GM10248 (cell line): ENCODE data around the gene RREB1.

ENCODE experiments used
- CTCF ChIA-PET: fragments of 300-600 bp; sonication (Branson Sonifier 250); formaldehyde crosslinking; extraction: SDS; loops from one replicate; lab custom pipeline; 2021; ENCODE audit warnings: antibody characterized with exemption; lab: Yijun Ruan, JAX
- POLR2A ChIA-PET: fragments of 350-650 bp; sonication (Branson Sonifier 250); formaldehyde crosslinking; extraction: SDS; loops from one replicate; lab custom pipeline; 2020; ENCODE audit warnings: antibody characterized with exemption; lab: Yijun Ruan, JAX
- DNase-seq: peaks from one replicate; pipeline ENCODE4 v3.0.0; 2012; ENCODE audit errors: extremely low spot score
- CTCF ChIP-seq: IDR thresholded peaks from 2 replicates; pipeline ENCODE4 v1.5.1; 2012; ENCODE audit warnings: mild to moderate bottlenecking, low read depth; ENCODE audit errors: extremely low read depth, missing control alignments, control extremely low read depth

Gene RREB1

GRCh38 chr6:7175462-7175861 is 67.7 kb downstream of the RREB1 start:
- CTCF ChIA-PET = interaction anchor here (1.0 kb wide), 2 partner anchors 21 to 389 kb away, joined by 3 read pairs; no protein-coding TSS in a partner anchor

GRCh38 chr6:7176208-7176607 is 68.4 kb downstream of the RREB1 start:
- CTCF ChIA-PET = interaction anchor here (0.9 to 1.3 kb wide), 4 partner anchors 7 to 389 kb away, joined by 3 to 4 read pairs (median 3); no protein-coding TSS in a partner anchor
- no peak for TF ChIP-seq CTCF
- DNase-seq = no peak
- POLR2A ChIA-PET = no interaction called here

More at GRCh38 chr6:7175462-7175861, 67.7 kb downstream of the RREB1 start:
- no peak for TF ChIP-seq CTCF
- POLR2A ChIA-PET = no interaction called here
- DNase-seq = no peak

- ChIA-PET POLR2A (no interaction called here), CTCF (interaction anchor here (1.1 to 1.7 kb wide), 3 partner anchors 9 to 11 kb away, joined by 3 to 7 read pairs (median 4); no protein-coding TSS in a partner anchor)
- TF ChIP-seq CTCF = no peak
Measured at GRCh38 chr6:7178280-7178679, 70.5 kb downstream of the RREB1 start.

GRCh38 chr6:7180751-7181150 is 73.0 kb downstream of the RREB1 start:
- ChIA-PET CTCF (interaction anchor here (0.9 to 2.7 kb wide), 5 partner anchors 12 to 61 kb away, joined by 3 to 8 read pairs (median 4); no protein-coding TSS in a partner anchor), POLR2A (no interaction called here)
- no peak for DNase-seq
- TF ChIP-seq CTCF = no peak

More at GRCh38 chr6:7178280-7178679, 70.5 kb downstream of the RREB1 start:
- DNase-seq = no peak

GRCh38 chr6:7183707-7184106 is 75.9 kb downstream of the RREB1 start:
- ChIA-PET CTCF (interaction anchor here (1.0 to 1.1 kb wide), 3 partner anchors 11 to 14 kb away, joined by 3 to 4 read pairs (median 3); no protein-coding TSS in a partner anchor), POLR2A (no interaction called here)
- DNase-seq = no peak
- TF ChIP-seq CTCF = no peak

GRCh38 chr6:7184502-7184901 is 76.7 kb downstream of the RREB1 start:
- TF ChIP-seq CTCF = no peak
- ChIA-PET POLR2A (no interaction called here), CTCF (no interaction called here)
- DNase-seq = no peak
